Smooth muscle cell (in vitro differentiated cells): ENCODE data around the gene TWIST1. TPM values are rescaled to one million over a fixed set of nuclear protein-coding genes. Genes with fewer than 3 reads are reported as not detected.

Source experiments
- DNase-seq: peaks from one replicate; lab custom pipeline; 2025; ENCODE audit not compliant: unreplicated experiment; lab: John Stamatoyannopoulos, UW
- H2AFZ ChIP-seq: fragments of 200-600 bp; sonication (generic); 2 replicates; pipeline ENCODE4 v1.6.0; 2016; ENCODE audit warnings: antibody characterized with exemption, low read depth, mild to moderate bottlenecking
- H3F3A ChIP-seq: fragments of 200-600 bp; sonication (generic); 2 replicates; pipeline ENCODE4 v1.6.0; 2017; ENCODE audit warnings: antibody characterized with exemption, low read depth
- H3K27ac ChIP-seq: fragments of 200-600 bp; sonication (generic); 2 replicates; pipeline ENCODE4 v1.5.1; 2016; ENCODE audit warnings: low read depth, mild to moderate bottlenecking
- H3K27me3 ChIP-seq: fragments of 200-600 bp; sonication (generic); 2 replicates; pipeline ENCODE4 v1.6.1; 2016; ENCODE audit warnings: low read depth, mild to moderate bottlenecking
- H3K36me3 ChIP-seq: fragments of 200-600 bp; sonication (generic); 2 replicates; pipeline ENCODE4 v1.5.1; 2016; ENCODE audit warnings: low read depth
- H3K4me1 ChIP-seq: fragments of 200-600 bp; sonication (generic); 2 replicates; pipeline ENCODE4 v1.5.1; 2016; ENCODE audit warnings: low read depth
- H3K4me2 ChIP-seq: fragments of 200-600 bp; sonication (generic); 2 replicates; pipeline ENCODE4 v1.6.0; 2016; ENCODE audit warnings: mild to moderate bottlenecking
- H3K4me3 ChIP-seq: fragments of 200-600 bp; sonication (generic); 2 replicates; pipeline ENCODE4 v1.5.1; 2016; ENCODE audit warnings: mild to moderate bottlenecking
- H3K79me2 ChIP-seq: fragments of 200-600 bp; sonication (generic); 2 replicates; pipeline ENCODE4 v1.6.0; 2016; ENCODE audit warnings: low read depth, mild to moderate bottlenecking
- H3K9ac ChIP-seq: fragments of 200-600 bp; sonication (generic); 2 replicates; pipeline ENCODE4 v1.6.0; 2016; ENCODE audit warnings: low read depth
- H3K9me3 ChIP-seq: fragments of 200-600 bp; sonication (generic); replicated peaks from 2 replicates; pipeline ENCODE4 v1.5.1; 2016; ENCODE audit warnings: low read depth
- H4K20me1 ChIP-seq: fragments of 200-600 bp; sonication (generic); 2 replicates; pipeline ENCODE4 v1.6.0; 2016; ENCODE audit warnings: low read depth
- CTCF ChIP-seq: fragments of 200-600 bp; sonication (generic); IDR thresholded peaks from 2 replicates; pipeline ENCODE4 v1.5.1; 2017; ENCODE audit warnings: borderline replicate concordance, mild to moderate bottlenecking, antibody characterized with exemption; ENCODE audit not compliant: insufficient read depth, poor library complexity, severe bottlenecking
- WGBS: methylation state at CpG from one replicate; pipeline ENCODE4 v1.1.7; 2016; ENCODE audit warnings: low lambda C conversion rate; 5-methylcytosine and 5-hydroxymethylcytosine counted together
- polyA plus RNA-seq: library from polyadenylated mRNA; unstranded; fragments of >200 nt; fragmentation: Nextera tagmentation; extraction: Ambion mirVana; gene quantifications from 2 replicates; pipeline ENCODE4 v1.2.1, GENCODE V29; 2016
- total RNA-seq: library from RNA; depleted of rRNA; stranded (reverse); fragments of >200 nt; gene quantifications from 2 replicates; pipeline ENCODE4 v1.2.3, GENCODE V29; 2014

The TWIST1 gene
- total and polyA plus RNA-seq, 2 experiments from 2014 or later, result 51.3 to 58.0 TPM

GRCh38 chr7:19105546-19105945 lies 11.9 kb downstream of the TWIST1 start:
- peaks cover 12% of the 10 kb centered on the region for H3K27me3 ChIP-seq
- WGBS, result 48% methylated on average over 4 of the region's 4 CpGs
- no peak overlapping the region for H3K4me3 ChIP-seq
- TF ChIP-seq CTCF, result no peak
- no peak overlapping the region for H2AFZ ChIP-seq
- H3K4me2 ChIP-seq, result peak overlapping the region; percentile 87
- peaks cover 7% of the 10 kb centered on the region for H3F3A ChIP-seq
- H4K20me1 ChIP-seq, result no peaks in the 10 kb centered on the region
- no peak overlapping the region for H3K9ac ChIP-seq
- peaks cover 4% of the 10 kb centered on the region for H3K79me2 ChIP-seq
- H3K36me3 ChIP-seq, result no peaks in the 10 kb centered on the region
- H3K9me3 ChIP-seq, result no peaks in the 10 kb centered on the region
- H3K4me1 ChIP-seq, result peaks cover 20% of the 10 kb centered on the region
- no peak for DNase-seq
- no peak overlapping the region for H3K27ac ChIP-seq

GRCh38 chr7:19104811-19105210 lies 12.6 kb downstream of the TWIST1 start:
- no peak overlapping the region for H3K27ac ChIP-seq
- H3K79me2 ChIP-seq, result peaks cover 4% of the 10 kb centered on the region
- no peak for DNase-seq
- no peaks in the 10 kb centered on the region for H4K20me1 ChIP-seq
- no peak overlapping the region for H3K9ac ChIP-seq
- no peak overlapping the region for H3K4me2 ChIP-seq
- H3K9me3 ChIP-seq, result no peaks in the 10 kb centered on the region
- 91% methylated on average over 4 of the region's 4 CpGs for WGBS
- no peaks in the 10 kb centered on the region for H3K36me3 ChIP-seq
- H3F3A ChIP-seq, result peaks cover 7% of the 10 kb centered on the region
- no peak for TF ChIP-seq CTCF
- no peak overlapping the region for H3K4me3 ChIP-seq
- H3K27me3 ChIP-seq, result peaks cover 12% of the 10 kb centered on the region
- H2AFZ ChIP-seq, result no peak overlapping the region
- H3K4me1 ChIP-seq, result peaks cover 20% of the 10 kb centered on the region

DNA sequence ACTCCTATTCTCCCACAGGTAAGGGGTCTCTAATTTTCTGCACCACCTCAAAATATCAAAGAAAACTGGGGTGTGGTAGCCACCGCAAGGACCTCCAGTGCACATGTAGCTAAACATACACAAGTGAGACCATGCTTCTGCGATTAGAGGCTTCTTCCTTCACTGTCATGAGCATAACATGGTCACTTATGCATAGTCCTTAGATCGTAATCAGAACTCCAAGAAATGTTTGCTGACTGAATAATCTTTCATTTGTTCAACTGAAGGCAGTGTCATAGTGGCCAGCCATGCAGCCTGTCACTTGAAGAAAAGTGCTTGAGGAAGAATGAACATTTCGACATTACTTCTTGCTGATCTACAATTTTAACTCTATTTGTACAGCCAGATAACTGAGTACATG lies 14.6 kb downstream of the TWIST1 start:
- TF ChIP-seq CTCF, result no peak
- Histone ChIP-seq H3K9ac (no peak overlapping the region), H3K4me3 (no peak overlapping the region), H4K20me1 (no peaks in the 10 kb centered on the region), H3K36me3 (no peaks in the 10 kb centered on the region), H3K4me1 (peaks cover 10% of the 10 kb centered on the region), H3F3A (peaks cover 4% of the 10 kb centered on the region), H3K9me3 (no peaks in the 10 kb centered on the region), H3K27me3 (peaks cover 12% of the 10 kb centered on the region), H3K4me2 (no peak overlapping the region), H3K27ac (no peak overlapping the region), H2AFZ (no peak overlapping the region), H3K79me2 (peaks cover 13% of the 10 kb centered on the region)
- WGBS, result 96% methylated on average over 4 of the region's 4 CpGs
- no peak for DNase-seq

DNA sequence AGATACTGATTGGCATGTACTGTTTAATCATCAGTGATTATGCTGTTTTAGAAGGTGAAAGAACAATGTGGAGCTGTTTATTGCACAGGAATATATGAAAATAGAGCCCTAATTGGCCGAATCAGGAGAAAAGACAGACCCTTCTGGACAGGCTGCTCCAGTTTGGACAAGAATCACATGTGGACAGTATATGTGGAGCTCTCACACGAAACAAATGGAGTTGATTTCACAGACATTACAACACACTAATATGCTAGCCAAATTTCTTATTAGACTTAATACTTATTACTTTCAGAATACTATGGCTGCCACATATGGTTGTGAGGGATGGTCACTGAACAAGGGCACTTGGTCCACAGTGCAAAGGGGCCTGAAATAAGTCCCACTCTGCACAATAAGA lies 15.5 kb downstream of the TWIST1 start:
- Histone ChIP-seq H3K4me1 (peaks cover 5% of the 10 kb centered on the region), H3K4me2 (no peak overlapping the region), H3K9me3 (no peaks in the 10 kb centered on the region), H3K79me2 (peaks cover 16% of the 10 kb centered on the region), H3F3A (no peaks in the 10 kb centered on the region), H2AFZ (no peak overlapping the region), H3K27me3 (peaks cover 5% of the 10 kb centered on the region), H4K20me1 (no peaks in the 10 kb centered on the region), H3K36me3 (no peaks in the 10 kb centered on the region), H3K27ac (no peak overlapping the region), H3K9ac (no peak overlapping the region), H3K4me3 (no peak overlapping the region)
- DNase-seq, result no peak
- TF ChIP-seq CTCF, result no peak
- WGBS, result 100% methylated on average over 2 of the region's 2 CpGs
